ENCODE measurements around the gene C10orf143.

DNA sequence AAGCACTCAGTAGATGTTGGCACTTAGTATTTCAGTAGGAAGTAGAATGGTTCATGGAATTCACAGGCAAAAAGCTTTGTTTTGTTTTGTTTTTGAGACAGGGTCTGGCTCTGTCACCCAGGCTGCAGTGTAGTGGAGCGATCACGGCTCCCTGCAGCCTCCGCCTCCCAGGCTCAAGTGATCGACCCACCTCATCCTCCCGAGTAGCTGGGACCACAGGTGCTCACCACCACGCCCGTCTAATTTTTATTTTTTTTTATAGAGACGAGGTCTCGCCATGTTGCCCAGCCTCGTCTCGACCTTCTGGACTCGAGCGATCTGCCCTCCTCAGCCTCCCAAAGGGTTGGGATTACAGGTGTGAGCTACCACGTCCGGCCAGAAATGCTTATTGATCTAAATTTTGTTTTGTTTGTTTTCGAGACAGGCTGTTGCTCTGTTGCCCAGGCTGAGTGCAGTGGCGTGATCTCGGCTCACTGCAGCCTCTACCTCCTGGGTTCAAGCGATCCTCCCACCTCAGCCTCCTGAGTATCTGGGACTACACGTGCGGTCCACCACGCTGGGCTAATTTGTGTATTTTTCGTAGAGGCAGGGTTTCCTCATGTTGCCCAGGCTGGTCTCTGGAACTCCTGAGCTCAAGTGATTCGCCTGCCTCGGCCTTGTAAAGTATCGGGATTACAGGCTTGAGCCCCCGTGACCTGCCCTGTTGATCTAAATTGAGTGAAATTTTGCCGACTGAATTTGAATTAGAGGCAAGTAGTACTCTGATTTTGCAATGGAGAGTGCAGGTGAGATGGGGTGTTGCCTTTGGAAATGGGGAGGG lies 27.2 kb upstream of the C10orf143 start:
- no peak for TF ChIP-seq POLR2A (IDR thresholded peaks at IDR 0.05)
- TF ChIP-seq, protein P1, sequence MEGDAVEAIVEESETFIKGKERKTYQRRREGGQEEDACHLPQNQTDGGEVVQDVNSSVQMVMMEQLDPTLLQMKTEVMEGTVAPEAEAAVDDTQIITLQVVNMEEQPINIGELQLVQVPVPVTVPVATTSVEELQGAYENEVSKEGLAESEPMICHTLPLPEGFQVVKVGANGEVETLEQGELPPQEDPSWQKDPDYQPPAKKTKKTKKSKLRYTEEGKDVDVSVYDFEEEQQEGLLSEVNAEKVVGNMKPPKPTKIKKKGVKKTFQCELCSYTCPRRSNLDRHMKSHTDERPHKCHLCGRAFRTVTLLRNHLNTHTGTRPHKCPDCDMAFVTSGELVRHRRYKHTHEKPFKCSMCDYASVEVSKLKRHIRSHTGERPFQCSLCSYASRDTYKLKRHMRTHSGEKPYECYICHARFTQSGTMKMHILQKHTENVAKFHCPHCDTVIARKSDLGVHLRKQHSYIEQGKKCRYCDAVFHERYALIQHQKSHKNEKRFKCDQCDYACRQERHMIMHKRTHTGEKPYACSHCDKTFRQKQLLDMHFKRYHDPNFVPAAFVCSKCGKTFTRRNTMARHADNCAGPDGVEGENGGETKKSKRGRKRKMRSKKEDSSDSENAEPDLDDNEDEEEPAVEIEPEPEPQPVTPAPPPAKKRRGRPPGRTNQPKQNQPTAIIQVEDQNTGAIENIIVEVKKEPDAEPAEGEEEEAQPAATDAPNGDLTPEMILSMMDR (IDR thresholded peaks at IDR 0.05), result no peak
- TF ChIP-seq EP300 (IDR thresholded peaks at IDR 0.05), result no peak

Measured in tibial nerve (tissue), 4 donors.